RPMI7951 (cell line): ENCODE measurements around the gene BTN3A1. TPM values are rescaled to one million over a fixed set of nuclear protein-coding genes. Genes with fewer than 3 reads are reported as not detected.
"Not testable (repeated sequence)": the region's sequence is repeated elsewhere in the genome, so short reads cannot be mapped to it uniquely, and the experiment has no call there.

Experiments used
- DNase-seq: peaks from one replicate; pipeline ENCODE4 v3.0.0-alpha.2; 2012; ENCODE audit warnings: low read depth
- total RNA-seq: library from RNA; depleted of rRNA; stranded (reverse); fragments of >200 nt; shearing (Covaris generic); gene quantifications from 2 replicates; pipeline ENCODE4 v1.2.3, GENCODE V29; 2014; rRNA removed

BTN3A1 gene
- total RNA-seq: 18.9 and 22.3 TPM in 2 replicates

DNA sequence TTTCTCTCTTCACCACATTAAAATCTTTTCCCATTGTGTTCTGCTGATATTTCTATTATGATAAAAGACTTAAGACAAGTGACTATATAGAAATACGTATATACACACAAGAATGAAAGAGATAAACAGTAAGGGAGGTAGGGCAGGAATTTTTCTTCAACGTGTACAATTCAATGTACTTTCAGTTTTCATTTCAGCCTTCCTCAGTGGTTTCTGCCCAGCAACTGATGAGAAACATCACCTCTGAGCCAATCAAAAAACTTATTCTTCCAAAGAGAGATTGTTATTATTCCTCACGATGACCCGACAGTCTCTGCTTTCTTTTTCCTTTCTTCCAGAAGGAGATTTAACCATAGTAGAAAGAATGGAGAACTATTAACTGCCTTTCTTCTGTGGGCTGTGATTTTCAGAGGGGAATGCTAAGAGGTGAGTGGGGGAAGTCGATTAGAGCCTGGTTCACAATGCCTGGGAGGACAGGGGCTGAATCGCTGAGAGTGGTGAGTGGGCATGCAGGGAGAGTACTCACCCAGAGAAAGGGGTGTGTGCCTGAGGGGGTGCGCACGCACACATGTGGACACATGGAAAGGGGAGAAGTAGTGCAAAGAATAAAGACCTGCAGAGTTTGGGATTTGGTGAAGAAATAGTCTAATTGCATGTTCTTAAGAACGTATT lies at the start of gene BTN3A1:
Gene BTN3A1, plus strand, starts transcription at position 289 of the 672 bp plus-strand sequence. CDS start 3,289 bp downstream, outside the sequence.
- DNase-seq: peak; percentile 82

DNA sequence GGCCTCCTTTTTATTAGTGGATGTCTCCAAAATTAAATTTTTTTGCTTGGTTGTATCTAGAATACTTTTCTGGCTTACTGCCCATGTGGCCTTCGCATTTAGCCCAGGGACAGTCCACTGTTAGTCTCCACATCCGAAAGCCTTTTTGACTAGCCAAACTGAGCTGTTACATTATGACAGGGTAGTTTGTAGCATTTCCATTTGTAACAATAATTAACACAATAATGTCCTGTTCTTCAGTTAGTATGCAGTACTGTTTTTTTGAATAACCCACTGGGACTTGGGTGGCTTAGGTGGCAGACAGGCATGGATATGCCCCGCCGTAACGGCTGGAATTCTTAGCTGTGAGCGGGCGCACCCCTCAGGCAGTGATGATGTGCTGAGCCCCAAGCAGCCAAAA lies 49.8 kb upstream of the BTN3A1 start:
- no peak for DNase-seq

DNA sequence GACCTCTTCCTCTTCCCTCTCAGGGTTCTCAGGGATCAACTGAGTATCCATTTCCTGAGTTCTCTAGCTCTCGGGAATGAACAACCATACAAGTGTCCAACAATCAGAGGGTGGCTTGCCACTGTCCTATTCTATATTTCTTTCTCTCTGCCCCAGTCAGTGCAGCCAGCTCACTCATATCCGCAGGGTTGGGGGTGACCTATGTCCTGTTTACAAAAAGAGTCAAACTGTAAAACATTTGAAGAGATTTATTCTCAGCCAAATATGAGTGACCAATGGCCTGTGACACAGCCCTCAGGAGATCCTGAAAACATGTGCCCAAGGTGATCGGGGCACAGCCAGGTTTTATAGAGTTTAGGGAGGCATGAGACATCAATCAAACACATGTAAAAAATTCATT lies 47.9 kb upstream of the BTN3A1 start:
- DNase-seq: no peak

DNA sequence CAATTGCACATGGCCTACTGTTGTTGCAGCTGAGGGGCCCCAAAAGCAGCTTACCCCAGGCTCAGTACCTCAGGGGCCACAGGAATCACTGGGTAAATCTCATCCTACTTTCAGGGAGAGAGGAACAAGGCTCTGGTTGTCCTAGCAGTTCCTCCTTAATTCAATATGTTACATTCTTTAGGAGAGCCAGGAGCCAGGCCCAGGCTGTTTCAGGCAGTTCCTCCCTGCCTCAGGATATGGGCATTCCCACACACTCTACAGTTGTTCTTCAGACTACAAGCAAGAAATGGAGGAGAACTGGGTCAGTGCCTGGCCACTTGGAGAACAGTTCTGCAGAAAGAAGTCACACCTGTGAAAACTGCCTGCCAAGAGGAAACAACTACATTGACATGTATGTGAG lies 46.7 kb upstream of the BTN3A1 start:
- no peak for DNase-seq

DNA sequence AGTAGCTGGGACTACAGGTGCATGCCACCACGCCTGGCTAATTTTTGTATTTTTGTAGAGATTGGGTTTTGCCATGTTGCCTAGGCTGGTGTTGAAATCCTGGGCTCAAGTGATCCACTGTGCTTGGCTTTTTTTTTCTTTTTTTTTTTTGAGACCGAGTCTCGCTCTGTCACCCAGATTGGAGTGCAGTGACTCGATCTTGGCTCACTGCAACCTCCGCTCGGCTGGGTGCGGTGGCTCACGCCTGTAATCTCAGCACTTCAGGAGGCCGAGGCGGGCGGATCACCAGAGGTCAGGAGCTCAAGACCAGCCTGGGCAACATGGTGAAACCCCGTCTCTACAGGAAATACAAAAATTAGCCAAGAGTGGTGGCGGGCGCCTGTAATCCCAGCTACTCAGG lies 44.5 kb upstream of the BTN3A1 start:
- DNase-seq: not testable (repeated sequence)

DNA sequence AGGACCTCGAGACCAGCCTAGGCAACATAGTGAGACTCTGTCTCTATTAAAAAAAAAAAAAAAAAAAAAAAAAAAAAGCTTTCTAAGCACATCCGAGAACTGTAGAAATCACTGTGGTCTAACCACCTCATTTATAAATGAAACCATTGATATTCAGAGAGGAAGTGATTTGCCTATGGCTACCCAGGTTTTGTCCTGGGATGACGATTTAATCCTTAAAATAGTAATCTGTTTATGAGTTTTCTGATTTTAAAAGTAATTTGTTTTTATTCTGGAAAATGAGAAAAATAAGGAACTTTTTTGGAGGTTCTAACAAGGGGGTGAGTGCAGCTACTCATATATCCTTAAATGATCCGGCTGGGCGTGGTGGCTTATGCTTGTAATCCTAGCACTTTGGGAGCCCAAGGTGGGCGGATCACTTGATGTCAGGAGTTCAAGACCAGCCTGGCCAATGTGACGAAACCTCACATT lies 43.5 kb upstream of the BTN3A1 start:
- DNase-seq: no peak

DNA sequence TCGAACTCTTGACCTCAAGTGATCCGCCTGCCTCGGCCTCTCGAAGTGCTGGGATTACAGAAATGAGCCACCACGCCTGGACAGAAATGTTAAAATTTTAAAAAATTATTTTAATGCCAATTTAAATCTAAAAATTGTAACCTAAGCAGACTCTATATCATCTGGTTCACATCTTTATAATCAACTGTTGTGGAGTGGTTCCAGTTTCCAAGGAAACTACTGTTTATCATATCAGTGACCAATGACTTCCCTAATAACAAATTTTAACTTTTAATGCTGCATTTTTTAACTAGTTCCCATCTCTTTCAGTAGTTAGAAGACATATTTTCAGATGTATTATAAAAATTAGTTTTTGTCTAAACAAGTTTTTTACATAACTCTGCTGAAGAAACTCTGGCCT lies 42.3 kb upstream of the BTN3A1 start:
- no peak for DNase-seq

DNA sequence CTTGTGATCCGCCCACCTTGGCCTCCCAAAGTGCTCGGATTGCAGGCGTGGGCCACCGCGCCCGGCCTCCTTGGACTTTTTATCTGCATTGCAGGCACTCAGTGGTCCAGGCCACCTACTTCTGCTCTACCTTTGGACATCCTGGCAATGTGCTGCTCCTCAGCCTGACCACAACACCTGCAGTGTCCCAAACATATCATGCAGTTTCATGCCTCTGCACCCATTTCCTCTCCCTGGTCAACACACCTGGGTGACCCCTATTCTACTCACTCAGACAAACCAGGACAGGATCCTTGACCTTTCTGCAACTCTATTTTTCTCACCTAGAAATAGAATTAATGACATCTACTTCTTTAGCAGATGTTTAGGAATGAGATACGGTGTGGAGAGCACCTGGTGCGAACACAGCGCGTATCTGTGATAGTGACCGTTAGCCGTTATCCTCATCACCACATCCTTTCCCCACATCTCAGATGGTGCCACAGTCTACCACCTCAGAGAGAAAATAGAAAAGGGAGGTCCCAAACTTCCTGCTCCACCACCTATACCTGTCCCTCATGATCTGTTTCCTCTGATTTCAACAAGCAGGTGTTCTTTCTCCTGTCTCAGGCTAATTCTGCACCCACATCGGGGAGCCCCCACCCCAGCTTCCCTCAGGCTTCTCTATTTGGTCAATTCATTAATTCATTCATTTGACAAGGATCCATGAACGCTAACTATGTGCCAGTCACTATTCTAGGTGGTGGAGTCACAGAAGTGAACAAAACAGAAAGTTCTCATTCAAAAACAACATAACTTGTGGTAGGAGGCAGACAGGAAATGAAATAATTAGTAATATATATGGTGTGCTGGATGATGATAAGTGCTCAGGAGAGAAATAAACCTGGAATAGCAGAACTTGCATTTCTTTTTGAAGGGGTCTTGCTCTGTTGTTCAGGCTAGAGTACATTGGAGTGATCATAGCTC lies 41.3 kb upstream of the BTN3A1 start:
- DNase-seq: no peak

DNA sequence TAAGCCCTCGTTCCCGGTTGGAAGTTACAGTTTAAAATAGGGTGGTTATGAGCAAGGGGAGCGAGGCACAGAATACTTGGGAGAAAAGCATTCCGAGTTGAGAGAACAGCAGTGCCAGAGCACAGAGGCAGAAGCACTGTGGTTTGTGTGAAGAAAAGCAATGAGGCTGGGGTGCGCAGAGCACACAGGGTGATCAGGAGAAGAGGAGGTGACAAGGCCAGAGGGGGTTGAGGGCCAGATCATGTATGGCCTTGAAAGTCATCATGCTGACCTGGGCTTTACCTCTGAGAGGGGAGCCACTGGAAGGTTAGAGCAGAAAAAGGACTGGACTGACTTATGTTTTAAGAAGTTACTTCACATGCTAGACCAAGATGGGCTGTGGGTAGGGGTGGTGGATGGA lies 40.5 kb upstream of the BTN3A1 start:
- no peak for DNase-seq

DNA sequence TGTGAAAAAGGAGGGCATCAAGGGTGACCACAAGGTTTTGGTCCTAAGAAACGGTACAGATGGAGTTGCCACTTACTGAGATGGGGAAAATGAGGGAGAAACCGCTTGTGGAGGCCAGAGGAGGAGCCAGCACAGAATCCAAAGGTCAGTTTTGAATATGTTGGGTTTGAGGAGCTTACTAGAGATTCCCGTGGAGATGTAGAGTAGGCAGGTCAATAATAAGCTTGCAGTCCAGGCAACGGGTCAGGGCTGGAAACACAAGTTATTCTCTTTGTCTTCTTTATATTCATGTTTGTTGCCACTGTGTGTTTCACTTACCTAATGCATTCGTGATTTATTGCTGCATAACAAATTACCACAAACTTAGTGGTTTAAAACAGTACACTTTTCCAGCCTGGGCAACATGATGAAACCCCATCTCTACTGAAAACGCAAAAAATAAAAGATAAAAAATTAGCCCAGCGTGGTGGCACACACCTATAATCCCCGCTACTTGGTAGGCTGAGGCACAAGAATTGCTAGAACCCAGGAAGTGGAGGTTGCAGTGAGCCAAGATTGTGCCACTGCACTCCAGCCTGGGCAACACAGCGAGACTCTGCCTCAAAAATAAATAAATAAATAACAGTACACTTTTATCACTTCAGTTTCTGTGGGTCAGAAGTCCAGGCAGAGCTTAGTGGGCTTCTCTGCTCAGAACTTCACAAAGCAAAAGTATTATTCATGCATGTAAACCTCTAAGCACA lies 39.8 kb upstream of the BTN3A1 start:
- DNase-seq: no peak

DNA sequence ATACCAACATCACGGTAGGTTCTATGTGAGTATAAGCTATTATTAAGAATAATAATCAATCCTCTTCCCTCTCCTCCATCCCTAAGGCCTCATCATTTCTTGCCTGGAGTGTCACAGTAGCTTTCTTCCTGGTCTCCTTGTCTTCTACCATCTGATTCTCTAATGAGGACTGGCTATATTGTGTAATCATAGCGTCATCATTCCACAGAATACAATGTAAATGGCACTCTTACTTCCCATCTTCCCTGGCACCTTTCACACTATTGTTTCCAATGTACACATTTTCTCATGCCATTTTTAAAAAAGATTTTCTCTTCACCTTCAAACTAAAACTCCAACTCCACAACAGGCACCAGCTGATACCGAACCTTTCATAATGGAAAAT lies 39.2 kb upstream of the BTN3A1 start:
- DNase-seq: no peak

DNA sequence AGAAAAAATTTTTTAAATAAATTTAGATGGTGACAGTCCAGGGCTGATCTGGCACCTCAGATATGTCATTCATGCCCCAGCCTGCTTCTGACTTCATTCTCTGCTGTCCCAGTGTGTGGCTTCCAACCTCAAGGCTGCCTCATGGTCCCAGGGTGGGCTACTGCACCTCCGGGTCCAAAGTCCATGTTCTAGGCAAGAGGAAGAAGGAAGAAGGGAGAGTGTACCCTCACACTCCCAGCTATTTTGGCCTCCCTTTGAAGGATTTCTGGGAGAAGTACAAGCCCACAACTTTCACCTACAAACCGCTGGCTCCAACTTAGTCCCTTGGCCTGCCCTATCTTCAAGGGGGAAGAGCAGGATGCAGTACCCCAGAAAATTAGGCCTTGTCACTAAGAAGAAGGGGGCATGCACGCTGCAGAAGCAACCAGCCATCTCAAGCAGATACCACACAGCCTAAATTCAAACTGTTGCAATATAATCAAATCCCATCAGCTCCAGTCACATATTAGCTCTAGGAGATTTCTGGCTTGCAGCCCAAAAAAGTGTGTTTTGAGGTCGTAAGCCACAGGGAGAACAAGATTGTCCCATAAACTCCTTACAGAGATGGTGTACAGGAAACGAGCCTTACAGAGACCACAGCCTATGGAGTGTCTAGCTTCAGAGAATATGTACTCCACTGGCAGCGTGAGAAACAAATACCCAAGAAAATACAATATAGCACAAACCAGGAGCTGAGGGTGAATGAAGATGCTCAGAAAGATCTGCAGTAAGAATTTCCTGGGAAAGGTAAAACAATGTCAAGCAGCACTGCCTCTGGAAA lies 38.0 kb upstream of the BTN3A1 start:
- DNase-seq: peak; percentile 40

DNA sequence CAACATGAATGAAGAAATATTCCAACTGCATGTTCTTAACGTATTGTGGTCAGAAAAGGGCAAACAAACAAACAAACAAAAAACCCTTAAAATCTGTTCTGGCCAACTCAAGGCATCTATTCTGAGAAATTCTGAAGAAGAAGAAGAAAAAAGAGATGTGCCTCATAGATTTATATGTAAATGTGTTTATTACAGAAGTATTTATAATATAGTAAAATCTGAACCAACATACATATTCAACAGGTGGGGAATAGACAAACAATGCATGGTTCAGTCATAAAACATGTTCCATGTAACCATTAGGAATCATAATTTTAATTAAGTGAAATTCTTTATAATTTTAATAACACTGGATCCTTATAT lies 36.5 kb upstream of the BTN3A1 start:
- DNase-seq: no peak

DNA sequence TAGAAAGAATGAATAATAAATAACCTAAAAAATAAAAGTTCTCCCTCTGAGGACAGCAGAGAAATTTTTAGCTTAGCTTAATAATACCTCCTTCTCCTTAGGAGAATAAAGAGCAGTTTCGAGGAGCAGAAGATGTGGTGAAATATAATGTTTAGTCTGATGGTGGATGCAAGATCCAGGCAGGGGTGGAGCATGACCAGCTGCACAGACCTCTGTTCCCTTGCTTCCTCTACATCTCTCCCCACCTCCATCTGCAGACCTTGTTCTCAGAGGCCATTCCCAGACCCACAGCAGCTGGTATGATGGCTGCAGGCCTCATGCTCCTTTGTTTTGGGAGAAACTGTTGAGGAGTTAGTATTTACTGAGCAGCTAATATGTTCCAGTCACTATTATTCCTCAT lies 35.6 kb upstream of the BTN3A1 start:
- DNase-seq: peak; percentile 34

DNA sequence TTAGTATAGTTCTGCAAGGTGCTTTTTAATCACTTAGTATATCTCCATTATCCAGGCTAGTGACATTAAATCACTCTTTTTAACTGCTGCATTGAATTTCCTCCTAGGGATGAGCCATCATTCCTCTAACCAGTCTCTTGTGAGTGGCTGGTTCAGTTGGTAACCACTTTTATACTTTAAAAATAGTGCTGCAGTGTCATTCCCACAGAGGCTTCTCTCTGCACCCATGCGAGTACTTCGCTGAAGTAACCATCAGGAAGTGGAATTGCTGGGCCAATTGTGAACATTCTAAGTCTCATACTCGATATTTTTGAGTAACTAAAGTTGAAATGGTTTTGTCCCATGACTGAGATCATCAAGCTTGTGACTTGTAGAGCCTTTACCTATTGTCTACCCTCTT lies 35.0 kb upstream of the BTN3A1 start:
- DNase-seq: no peak

DNA sequence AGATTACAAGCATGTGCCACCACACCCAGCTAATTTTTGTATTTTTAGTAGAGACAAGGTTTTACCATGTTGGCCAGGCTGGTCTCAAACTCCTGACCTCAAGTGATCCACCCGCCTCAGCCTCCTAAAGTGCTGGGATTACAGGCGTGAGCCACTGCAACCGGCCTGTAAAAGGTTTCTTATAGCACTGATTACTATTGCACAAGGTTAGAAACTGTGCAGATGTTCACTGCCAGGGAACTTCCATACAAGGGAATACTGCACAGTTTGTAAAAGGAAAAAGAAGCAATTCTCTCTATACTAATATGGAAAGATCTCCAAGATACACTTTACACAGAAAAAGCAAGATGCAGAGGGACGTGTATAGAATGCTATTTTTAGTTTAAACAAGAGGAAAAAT lies 30.3 kb upstream of the BTN3A1 start:
- DNase-seq: not testable (repeated sequence)

DNA sequence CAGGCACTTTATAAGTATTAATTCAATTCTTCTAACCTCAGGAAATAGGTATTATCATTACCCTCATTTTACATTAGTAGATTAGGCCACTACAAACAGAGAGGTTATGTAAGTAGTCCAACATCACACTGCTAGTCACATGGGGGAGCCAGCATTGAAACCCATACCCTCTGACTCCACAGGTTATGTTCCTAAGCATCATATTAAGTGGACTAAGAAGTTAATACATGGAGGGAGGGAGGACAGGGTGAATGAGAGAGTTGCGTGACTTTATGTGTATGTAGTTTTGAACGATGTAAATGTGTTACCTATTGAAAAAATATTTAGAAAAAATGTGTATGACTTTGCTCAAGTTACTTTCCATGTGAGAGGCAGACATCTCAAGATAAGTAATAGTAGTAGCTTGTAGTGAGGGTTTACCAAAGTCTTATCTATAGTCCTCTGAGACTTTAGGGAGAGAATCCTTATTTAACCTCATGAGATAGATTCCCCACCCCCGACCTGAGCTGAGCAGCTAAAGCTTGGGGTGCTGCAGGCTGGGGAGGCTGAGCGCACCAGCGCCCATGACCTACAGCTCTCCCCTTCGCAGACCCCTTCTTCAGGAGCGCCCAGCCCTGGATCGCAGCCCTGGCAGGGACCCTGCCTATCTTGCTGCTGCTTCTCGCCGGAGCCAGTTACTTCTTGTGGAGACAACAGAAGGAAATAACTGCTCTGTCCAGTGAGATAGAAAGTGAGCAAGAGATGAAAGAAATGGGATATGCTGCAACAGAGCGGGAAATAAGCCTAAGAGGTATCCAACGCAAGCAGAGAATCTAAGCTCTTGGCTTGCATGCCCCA lies 29.5 kb upstream of the BTN3A1 start:
- DNase-seq: no peak

DNA sequence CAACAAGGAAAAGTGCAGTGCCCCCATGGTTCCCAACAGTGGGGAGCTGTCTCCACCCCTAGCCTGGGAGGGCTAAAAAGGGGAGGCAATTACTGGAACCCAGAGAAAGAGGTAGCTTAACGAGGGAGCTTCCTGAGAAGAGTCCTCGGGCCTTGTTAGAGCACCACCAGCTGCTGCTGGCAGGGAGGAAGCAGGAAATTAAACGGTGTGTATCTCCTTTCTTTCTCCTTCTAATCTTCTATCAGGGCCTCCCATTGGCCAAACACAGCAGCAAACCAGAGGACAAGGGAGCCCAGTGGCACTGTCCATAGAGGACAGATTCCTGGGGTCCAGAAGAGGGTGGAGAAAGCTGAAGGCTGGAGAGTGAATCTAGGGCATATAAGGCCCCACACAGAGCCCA lies 26.8 kb upstream of the BTN3A1 start:
- DNase-seq: no peak

DNA sequence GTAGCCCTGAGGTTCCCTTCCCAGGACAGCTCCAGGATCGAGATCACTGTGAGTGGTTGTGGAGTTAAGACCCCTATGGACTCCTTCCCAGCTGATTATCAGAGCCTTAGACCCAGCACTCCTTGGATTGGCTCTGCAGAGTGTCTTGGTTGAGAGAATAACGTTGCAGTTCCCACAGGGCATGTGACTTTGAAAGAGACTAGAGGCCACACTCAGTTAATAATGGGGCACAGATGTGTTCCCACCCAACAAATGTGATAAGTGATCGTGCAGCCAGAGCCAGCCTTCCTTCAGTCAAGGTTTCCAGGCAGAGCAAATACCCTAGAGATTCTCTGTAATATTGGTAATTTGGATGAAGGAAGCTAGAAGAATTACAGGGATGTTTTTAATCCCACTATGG lies 24.4 kb upstream of the BTN3A1 start:
- DNase-seq: no peak

DNA sequence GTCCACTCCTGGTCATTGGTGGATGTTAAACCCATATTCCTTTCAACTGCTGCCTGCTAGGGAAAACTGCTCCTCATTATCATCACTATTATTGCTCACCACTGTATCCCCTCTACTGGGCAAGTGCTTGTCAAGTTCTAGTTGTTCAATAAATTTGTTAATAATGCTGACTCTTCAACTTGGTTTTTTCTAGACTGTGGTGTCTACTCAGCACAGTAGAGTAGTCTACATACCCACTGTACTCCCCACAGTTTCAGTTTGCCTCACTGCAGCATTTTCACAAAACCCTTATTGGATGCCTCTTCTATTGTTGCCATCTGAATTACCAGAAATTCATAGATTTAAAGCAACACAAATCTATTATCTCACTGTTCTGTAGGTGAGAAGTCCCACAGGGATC lies 23.9 kb upstream of the BTN3A1 start:
- not testable (repeated sequence) for DNase-seq

DNA sequence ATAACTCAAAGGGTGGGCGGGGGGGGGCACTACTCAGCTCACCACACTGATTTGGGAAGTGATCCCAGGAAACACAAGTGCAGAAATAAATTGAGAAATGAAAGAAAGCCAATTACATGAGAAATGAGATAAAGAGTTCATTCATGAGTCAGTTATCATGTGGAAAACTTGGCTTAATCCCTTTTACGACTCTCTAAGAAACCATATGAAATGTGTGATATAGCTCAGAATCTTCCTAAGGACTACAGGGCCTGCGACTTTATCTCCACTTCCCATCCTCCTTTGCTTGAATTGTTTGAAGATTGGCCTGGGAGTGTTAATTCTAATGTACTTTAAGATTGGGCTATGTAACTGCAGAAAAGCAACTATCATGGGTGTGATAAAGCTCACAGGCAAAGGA lies 22.8 kb upstream of the BTN3A1 start:
- DNase-seq: no peak
